DLD1 (cell line): ENCODE results near the gene AIRE.
"Not testable (repeated sequence)": the region's sequence is repeated elsewhere in the genome, so short reads cannot be mapped to it uniquely, and the experiment has no call there.

Experiments
- in situ Hi-C: cut with HindIII; loops from 2 replicates; pipeline ENCODE4 v1.10.0; 2017; ENCODE audit warnings: low sequenced_read_pairs

The AIRE gene

DNA sequence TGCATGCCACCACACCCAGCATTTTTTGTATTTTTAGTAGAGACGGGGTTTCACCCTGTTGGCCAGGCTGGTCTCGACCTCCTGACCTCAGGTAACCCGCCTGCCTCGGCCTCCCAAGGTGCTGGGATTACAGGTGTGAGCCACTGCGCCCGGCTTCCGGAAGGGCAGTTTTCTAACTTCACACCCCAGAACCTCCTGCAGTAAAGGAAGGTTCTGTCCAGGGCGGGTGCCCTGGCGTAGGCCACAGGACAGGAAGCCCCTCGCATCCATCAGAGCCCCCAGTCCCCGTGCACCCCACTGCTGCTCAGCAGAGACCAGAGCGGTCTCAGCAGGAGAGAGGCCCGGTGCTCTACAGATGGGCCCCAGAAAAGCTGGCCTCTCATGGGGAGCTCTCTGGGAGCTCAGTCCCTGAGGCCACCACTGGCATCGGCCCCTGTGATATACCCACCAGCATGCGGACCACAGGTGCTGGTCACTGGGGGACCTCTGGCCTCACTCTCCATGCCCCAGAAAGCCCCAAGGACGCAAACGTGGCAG lies 19.9 kb upstream of the AIRE start:
- in situ Hi-C loops: no loop called here

DNA sequence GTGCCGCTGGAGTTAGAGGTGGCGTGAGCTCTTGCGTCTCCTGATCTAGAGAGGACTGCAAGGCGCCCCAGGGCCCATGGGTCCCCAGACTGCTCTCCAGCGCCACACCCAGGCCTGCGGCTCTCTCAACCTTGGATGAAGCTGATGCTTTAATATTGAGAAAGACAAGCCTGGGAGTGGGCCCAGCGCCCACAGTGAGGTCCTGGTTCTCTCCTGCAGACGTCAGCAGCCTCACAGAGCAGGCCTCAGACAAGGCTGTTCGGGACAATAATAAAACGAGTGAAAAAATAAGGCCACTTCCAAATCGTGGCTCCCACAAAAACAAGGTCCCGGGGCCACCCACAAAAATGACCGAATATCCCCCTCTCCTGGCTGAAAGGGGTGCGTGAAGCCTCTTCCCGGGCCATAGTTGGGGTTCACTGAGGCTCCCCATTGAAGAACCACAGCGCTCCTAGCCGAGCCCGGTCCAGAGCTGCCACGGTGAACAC lies 18.0 kb upstream of the AIRE start:
- in situ Hi-C loops: no loop called here

DNA sequence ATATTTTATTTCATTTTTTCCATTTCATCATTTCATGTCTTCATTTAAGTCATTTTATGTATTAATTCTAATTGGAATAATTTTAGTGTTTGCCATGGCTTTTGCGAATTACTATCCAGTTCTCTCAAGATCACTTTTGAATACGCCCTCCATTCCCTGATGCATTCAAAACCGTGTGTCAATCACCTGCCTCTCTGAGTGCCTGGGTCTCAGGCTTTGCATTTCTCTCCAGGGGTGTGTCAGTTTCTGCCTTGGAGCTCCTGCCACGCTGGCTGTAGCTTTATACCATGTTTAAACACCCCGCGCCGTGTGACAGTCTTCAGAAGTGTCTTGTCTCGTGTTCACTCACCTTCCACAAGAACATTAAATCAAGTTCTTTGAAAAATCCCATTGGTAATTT lies 16.6 kb upstream of the AIRE start:
- in situ Hi-C loops: no loop called here

DNA sequence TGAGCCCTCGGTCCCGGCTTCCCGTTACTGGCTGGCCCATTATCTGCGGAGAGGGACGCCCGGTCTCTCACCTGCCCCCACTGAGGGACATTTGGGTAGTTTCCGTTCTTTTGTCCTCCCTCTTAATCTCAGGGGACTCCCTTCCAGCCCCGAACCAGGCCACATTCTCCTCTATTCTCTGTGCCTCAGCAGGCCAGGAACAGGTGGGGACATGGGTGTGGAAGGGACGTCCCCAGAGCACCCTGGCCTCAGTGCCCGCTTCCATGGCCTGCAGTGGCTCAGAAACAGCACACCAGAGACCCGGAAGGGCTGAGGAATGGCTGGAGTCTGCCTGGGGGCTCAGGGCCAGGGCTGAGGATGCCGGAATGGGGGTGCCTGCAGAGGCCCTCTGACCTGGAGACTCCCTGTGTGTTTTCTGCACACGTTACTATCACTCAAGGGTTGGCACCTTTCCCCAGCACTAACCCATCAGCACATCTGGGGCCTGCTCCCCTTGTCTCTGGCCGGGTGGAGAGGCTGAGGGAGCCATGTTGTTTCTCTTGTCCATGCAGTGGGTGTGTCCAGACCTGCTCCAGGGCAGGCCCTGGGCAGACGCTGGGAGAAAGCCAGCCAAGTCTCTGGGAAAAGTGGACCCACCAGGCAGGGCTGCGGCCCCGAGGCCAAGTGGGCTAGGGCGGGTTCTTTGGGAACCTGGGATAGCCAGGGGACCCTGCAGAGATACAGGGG lies 14.0 kb upstream of the AIRE start:
- in situ Hi-C loops: no loop called here

DNA sequence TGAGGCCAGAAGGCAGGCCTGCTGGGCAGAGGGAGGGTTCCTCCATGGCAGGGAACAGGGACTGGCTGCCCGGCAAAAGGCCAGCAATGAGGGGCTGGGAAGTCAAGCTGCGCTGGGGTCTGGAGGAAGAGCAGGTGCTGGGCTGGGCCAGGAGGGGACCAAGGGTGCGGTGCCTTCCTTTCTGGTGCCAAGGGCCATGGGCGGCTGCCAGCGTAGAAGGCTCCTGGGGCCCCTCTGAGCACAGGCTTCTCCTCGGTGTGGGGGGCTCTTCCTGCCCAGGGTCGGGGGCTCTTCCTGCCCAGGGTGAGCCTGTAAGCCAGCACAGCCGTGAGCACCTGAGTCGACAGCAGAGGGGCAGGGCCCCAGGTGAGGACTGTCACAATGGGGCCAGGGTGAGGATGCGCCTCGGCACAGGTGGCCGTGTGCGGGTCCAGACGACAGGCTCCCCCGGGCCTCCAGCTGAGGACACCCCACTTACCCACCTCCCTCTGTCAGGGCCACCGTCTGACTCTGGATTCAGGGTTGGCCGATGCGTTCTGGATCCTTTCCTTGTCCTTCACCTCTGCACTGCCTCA lies 13.3 kb upstream of the AIRE start:
- in situ Hi-C loops: no loop called here

DNA sequence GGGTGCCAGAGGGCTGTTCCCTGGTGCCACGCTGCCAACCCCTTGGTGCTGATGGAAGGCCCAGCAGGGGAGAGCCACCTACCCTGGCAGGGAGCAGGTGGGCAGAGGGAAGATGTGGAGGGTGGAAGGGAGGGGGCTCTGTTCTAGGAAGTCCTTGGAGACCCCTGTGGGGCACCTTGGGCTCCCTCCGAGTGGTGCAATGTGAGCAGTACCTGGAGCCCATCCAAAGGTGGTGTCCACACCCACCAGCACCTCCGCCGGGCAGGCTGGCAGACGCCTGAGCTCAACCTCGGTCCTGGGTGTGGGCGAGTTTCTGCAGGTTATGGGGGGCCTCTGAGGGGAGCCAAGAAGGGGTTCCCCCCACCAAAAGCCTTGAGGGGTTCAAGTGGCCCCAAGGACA lies 12.6 kb upstream of the AIRE start:
- in situ Hi-C loops: no loop called here

DNA sequence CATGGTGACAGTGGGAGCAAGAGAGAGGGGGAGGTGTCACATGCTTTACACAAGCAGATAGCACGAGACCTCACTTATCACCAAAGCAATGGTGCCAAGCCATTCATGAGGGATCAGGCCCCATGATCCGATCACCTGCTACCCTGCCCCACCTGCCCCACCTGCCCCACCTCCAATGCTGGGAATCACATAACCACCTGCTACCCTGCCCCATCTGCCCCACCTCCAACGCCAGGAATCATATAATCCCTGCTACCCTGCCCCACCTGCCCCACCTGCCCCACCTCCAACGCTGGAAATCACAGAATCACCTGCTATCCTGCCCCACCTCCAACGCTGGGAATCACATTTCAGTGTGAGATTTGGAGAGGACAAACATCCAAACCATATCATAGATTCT lies 10.6 kb upstream of the AIRE start:
- in situ Hi-C loops: no loop called here

DNA sequence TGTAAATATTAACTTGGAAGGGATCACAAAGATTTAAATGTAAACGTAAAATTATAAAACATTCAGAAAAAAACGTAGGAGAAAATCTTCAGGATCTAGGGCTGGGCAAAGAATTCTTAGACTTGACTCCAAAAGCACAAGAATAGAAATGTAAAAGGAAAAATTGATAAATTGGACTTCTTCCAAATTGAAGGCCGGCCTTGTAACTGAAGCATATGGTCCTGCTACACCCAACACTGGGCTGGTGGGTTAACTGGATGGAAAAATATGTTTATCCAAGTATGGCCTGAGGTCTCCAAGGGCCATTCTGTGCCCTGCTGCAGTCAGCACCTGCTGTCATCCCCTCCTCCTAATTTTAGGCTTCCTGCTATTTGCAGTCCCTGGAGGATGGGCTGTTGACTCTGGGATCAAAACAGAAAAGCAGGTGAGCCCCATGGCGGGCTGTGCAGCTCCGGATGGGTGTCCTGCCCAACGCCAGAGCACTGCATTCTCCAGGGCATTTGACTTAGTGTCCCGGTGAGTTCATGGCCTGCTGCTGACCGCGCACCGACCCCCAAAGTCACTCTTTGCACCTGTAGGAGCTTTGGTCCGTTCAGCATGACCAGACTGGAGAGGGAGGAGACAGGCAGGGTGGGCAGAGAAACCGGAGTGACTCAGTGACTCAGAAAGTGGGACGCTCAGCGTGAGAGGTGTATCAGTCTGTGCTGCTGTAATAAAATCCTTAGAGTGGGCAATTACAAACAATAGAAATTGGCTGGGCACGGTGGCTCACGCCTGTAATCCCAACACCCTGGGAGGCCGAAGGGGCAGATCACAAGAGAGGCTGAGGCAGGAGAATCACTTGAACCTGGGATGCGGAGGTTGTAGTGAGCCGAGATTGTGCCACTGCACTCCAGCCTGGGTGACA lies 6.1 kb upstream of the AIRE start:
- in situ Hi-C loops: no loop called here

DNA sequence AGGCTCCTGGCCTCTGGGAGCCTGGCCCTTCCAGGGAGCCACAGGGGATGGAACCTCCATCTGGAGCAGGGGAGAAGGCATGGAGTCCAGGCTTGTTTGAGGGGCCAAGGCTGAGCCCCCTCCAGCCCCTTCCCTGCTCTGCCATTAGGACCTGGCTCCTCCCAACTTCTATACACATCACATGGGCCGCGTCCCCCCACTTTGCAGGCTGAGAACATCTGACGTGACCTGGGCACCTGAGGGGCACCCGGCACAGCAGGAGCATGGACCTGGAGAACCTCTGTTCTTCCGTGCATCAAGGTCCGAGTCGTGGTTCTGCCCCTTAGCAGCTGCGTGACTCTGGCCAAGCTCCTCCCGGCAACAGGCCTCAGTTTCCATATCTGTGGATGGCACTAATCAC lies 3.9 kb upstream of the AIRE start:
- in situ Hi-C loops: no loop called here

DNA sequence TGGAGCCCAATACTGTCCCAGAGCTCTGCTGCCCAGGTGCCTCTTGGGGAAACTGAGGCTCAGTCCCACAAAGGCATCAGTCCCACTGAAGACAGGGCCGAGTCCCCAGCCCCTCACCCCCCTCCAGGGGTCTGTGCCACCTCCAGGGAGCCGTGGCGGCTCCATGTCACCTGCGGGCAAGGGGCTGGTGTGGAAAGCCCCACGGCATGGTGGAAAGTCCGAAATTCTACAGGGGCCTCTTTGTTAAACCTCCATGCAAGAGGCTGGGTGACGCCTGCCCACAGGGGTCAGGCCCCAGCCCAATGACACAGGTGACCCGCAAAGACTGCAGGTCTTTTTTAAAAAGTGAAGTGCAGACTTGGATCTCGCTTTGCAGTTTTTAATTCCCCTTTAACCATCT lies 3.3 kb upstream of the AIRE start:
- in situ Hi-C loops: no loop called here

DNA sequence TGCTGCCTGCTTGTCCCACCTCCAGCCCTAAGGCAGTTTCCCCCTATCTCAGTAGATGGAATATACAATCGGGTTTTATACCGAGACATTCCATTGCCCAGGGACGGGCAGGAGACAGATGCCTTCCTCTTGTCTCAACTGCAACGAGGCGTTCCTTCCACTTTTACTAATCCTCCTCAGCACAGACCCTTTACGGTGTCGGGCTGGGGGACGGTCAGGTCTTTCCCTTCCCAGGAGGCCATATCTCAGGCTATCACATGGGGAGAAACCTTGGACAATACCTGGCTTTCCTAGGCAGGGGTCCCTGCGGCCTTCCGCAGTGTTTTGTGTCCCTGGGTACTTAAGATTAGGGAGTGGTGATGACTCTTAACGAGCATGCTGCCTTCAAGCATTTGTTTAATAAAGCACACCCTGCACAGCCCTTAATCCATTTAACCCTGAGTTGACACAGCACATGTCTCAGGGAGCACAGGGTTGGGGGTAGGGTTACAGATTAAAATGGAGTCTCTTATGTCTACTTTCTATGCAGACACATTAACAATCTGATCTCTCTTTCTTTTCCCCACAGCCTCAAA lies 2.4 kb upstream of the AIRE start:
- in situ Hi-C loops: not testable (repeated sequence)

DNA sequence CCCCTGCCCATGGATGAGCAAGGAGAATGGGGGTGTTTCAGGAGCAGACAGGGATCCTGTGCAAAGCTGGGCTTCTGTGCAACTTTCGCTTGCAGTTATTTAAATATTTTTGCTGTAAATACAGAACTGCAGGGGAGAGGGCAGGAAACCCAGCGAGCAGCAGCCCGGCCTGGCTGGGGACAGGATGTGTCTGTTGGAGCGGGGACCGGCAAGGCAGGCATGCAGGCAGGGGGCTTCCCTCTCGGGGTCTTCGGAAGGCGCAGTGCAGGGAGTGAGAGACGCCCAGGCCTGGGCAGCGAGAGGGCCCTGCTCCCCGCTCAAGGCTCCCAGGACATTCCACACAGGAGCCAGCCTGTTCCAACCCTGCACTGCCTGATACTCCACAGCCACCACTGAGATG lies 1.7 kb upstream of the AIRE start:
- in situ Hi-C loops: no loop called here

DNA sequence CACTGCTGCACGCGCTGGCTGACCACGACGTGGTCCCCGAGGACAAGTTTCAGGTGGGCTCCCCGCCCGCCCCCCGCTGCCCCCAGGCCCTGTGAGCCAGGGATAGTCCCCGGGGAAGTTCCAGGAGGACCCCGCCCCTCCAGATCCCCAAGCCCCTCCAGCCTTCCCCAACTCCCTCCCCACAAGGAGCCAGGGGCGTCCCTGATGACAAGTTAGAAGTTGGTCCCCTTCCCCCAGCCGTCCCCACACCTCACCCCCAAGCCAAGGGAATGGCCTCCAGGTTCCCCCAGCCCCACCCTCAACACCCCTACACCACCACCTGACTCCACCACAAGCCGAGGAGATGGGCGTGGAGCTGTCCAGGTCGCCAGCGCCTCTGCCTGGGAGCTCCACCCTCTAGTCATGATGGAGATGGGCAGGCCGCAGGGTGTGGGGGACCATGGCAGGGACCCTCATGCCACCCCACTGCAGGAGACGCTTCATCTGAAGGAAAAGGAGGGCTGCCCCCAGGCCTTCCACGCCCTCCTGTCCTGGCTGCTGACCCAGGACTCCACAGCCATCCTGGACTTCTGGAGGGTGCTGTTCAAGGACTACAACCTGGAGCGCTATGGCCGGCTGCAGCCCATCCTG lies 525 bp downstream of the AIRE start:
- in situ Hi-C loops: no loop called here

DNA sequence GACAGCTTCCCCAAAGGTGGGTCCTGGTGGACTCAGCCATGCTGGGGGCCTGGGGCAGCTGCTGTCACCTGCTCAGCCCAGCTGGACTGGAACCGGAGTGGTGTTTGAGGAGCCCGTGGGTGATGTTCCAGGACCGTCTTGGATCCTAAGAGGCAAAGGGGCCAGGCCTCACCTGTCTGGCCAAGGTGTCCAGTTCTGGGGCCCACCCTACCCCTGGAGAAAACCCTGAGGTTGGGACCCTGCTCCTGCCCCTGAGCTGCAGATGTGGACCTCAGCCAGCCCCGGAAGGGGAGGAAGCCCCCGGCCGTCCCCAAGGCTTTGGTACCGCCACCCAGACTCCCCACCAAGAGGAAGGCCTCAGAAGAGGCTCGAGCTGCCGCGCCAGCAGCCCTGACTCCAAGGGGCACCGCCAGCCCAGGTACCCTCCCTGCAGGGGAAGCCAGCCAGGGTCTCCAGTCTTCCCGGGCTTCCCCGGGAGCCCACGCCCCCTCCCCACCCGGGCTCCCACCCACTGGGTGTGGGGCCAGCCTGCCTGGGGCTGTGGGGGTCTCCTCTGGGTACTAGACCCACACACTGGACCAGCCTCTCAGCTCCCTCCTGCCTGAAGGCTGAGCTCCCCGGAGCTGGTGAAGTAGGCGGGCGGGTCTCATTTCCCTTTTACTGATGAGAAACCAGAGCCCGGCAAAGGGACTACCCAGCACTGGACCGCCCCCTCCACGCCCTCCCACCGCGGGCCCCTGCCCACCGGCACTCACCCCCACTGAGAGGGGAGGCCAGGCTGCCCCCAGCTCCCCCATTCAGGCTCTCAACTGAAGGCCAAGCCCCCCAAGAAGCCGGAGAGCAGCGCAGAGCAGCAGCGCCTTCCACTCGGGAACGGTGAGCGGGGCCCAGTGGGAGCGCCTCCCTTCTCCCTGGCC lies 1.3 kb downstream of the AIRE start:
- in situ Hi-C loops: no loop called here

DNA sequence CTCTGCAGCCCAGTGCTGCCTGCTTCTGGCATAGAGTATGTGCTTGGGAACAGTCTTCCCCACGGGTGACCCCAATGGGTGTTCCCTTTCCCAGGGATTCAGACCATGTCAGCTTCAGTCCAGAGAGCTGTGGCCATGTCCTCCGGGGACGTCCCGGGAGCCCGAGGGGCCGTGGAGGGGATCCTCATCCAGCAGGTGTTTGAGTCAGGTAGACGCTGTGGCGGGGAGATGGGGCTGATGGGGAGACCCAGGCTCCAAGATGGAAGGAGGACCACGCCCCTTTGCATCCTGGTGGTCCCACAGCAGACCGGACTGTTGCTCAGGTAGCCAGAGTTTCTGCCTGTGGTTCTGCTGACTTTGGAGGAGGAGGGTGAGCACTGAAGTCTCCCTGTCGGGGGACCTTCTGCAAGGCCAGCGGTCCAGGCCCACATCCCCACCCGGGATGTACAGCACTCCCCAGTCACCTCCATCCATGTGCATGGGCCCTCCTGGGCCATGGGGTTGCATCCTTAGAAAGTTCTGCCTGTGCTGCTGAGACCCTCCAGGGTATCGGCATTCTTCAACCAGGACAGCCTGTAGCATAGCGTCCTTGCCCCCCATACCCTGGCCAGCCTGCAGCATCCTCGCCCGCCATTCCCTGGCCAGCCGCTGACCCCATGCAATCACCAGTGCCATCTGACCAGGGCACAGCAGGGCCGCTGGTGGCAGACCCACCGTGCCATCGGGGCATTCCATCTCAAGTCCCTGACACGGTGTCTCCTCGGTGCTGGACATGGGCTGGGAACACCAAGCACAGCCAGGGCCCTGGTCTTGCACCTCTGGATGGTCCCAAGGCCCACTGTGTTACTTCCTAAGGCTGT lies 2.8 kb downstream of the AIRE start:
- in situ Hi-C loops: no loop called here

DNA sequence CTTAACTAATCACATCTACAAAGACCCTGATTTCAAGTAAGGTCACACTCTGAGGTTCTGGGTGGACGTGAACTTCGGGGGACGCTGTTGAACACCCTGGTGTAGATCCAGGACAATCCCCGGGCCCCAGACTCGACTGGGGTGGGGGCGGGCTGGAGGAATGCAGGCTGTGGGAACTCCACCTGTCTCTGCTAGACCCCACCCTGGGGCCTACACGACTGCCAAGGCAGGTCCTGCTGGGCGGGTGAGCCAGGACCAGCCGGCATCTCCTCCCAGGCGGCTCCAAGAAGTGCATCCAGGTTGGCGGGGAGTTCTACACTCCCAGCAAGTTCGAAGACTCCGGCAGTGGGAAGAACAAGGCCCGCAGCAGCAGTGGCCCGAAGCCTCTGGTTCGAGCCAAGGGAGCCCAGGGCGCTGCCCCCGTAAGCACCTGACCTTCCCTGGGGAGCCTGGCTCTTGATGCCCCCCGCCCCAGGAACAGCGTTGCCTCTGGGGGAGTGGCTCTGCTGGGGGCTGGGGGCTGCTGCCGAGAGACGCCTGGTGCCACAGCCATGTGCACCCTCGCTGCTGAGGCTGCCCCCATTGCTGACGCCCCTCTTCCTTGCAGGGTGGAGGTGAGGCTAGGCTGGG lies 3.8 kb downstream of the AIRE start:
- in situ Hi-C loops: no loop called here

DNA sequence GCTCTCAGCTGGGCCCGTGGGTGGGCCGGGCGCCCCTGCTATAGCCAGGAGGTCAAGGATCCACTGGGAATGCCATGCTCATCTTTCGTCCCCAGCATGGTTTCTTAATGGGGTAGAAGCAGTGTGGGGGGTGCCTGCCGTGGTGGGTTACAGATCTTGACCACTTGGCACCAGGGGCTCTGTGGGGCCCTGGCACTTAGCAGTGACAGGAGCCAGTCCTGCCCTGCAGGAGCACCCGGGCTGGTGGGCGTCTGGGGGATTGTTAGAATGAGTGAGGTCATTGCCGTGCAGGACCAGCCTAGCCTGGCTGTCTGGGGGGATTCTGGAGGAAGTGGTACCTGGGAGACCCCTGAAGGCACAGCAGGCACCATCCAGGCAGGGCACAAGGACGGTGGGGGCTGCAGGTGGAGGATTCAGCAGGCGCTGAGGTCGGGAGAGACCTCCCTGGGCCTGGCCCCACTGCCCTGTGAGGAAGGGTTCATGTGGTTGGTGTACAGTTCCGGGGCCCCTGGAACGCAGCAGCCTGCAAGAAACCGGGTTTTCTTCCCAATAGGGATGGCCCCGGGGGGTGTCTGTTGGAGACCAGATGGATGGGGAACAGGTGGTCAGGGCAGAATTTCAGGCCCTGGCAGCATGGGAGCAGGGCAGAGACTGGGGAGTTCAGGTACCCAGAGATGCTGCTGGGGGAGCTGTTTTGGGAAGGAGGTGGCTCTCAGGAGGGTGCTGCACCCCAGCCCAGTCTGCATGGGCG lies 4.8 kb downstream of the AIRE start:
- in situ Hi-C loops: no loop called here
